Right cardiac atrium (tissue), 5 donors: Measurements from ENCODE around the gene OSTC. TPM values are rescaled to one million over a fixed set of nuclear protein-coding genes. Genes with fewer than 3 reads are reported as not detected.

Experiments used
- ATAC-seq, 2 donors: fragments of 200-7000 bp; cut with Tn5 transposase; one replicate each; pipeline versions ENCODE4 v1.8.0 to v1.9.1; 2020; ENCODE audit warnings: moderate library complexity in 2 of 2, mild to moderate bottlenecking in 1 of 2
- DNase-seq, 3 donors: peaks; one replicate each; pipeline ENCODE4 v3.0.0-alpha.2; 2020
- H3K27ac ChIP-seq: one replicate; pipeline ENCODE4 v1.5.1; 2013; ENCODE audit warnings: mild to moderate bottlenecking, low read length, control low read depth, moderate library complexity
- H3K27me3 ChIP-seq: one replicate; pipeline ENCODE4 v1.6.1; 2013; ENCODE audit not compliant: control insufficient read depth, insufficient read depth
- H3K4me1 ChIP-seq: one replicate; pipeline ENCODE4 v1.6.1; 2013; ENCODE audit warnings: low read length; ENCODE audit not compliant: control insufficient read depth, insufficient read depth
- H3K4me3 ChIP-seq: one replicate; pipeline ENCODE4 v1.5.1; 2013; ENCODE audit warnings: low read length, control low read depth
- H3K9me3 ChIP-seq: one replicate; pipeline ENCODE4 v1.6.1; 2013; ENCODE audit warnings: low read length; ENCODE audit not compliant: control insufficient read depth
- WGBS: extraction: QIAGEN DNeasy Blood & Tissue Kit; methylation state at CpG from one replicate; pipeline ENCODE4 v1.1.7; 2013; 5-methylcytosine and 5-hydroxymethylcytosine counted together
- intact Hi-C, 4 donors: fragments of 100-400 bp; cut with DNase I; formaldehyde crosslinking; loops; one replicate each; pipeline versions ENCODE4 v1.11.0 to v1.14.0; 2022 to 2023
- long read RNA-seq, 4 donors: library from polyadenylated mRNA; unstranded; transcript quantifications; one replicate each; pipeline ENCODE4 v2.0.0, GENCODE V29; 2020 to 2021
- polyA plus RNA-seq: library from polyadenylated mRNA; stranded (reverse); fragments of 200-250 nt; gene quantifications from one replicate; pipeline ENCODE4 v1.2.3, GENCODE V29; 2013
- total RNA-seq, 4 donors: library from RNA; stranded (reverse); fragmentation: NEBNext Ultra II Directional; extraction: Animal tissue kit (Norgen Biotek cat#: 25700); gene quantifications; one replicate each; pipeline ENCODE4 v1.2.1, GENCODE V29; 2021
- donor health status: healthy with polysubstance abuse.
- donor health status: DM: no; HTN: yes; CAD: no.
- donor health status: DM: no; HTN: no; CAD: no.
- donor health status: DM: no; HTN: yes; CAD: no; lungs with severe emphysema.
- donor health status: DM: yes; HTN: yes; CAD: no.

Gene OSTC
- 10 to 100 TPM; 26.6 to 46.3 (median 35.2) TPM for total RNA-seq
- 51.6 TPM for polyA plus RNA-seq
- long read RNA-seq, donor 1, transcript OSTC-201 (4 exons, 1,077 nt), result major isoform, 36 of 37 reads
- long read RNA-seq, donor 1, partial matches to known transcripts, result 0 of 37 reads
- long read RNA-seq, donor 1, other reads (novel, unspliced or antisense), result 1 of 37 reads
- long read RNA-seq, donor 2, transcript OSTC-201 (4 exons, 1,077 nt), result major isoform, 18 of 19 reads
- long read RNA-seq, donor 2, partial matches to known transcripts, result 0 of 19 reads
- long read RNA-seq, donor 2, other reads (novel, unspliced or antisense), result 1 of 19 reads
- long read RNA-seq, donor 3, transcript OSTC-201 (4 exons, 1,077 nt), result major isoform, 99 of 103 reads
- long read RNA-seq, donor 3, partial matches to known transcripts, result 2 of 103 reads
- long read RNA-seq, donor 3, other reads (novel, unspliced or antisense), result 0 of 103 reads
- long read RNA-seq, donor 4, transcript OSTC-201 (4 exons, 1,077 nt), result major isoform, 12 of 12 reads
- long read RNA-seq, donor 4, partial matches to known transcripts, result 0 of 12 reads
- long read RNA-seq, donor 4, other reads (novel, unspliced or antisense), result 0 of 12 reads

GRCh38 chr4:108650212-108651013 is at the start of gene OSTC:
Gene OSTC, plus strand, starts transcription at chr4:108650599. Its CDS starts 57 bp downstream, at chr4:108650656.
- H3K9me3 ChIP-seq, result no peaks in the 10 kb centered on the region
- H3K4me1 ChIP-seq, result no peaks in the 10 kb centered on the region
- H3K4me3 ChIP-seq, result peak within 1 kb of the TSS; percentile 95
- peak; percentile 96 to 98 (median 97) for DNase-seq
- intact Hi-C loops, result no loop called here
- under 1% methylated on average over 45 of the region's 45 CpGs for WGBS
- peak; percentile 97 to 98 for ATAC-seq
- H3K27me3 ChIP-seq, result no peaks in the 10 kb centered on the region
- H3K27ac ChIP-seq, result peak within 1 kb of the TSS; percentile 95

GRCh38 chr4:108601106-108601505 is 49.3 kb upstream of the OSTC start:
- no peaks in the 10 kb centered on the region for H3K27me3 ChIP-seq
- intact Hi-C loops, result no loop called here
- 77% methylated on average over 3 of the region's 3 CpGs for WGBS
- ATAC-seq, result no peak
- no peak for DNase-seq
- H3K4me1 ChIP-seq, result no peaks in the 10 kb centered on the region
- no peaks in the 10 kb centered on the region for H3K9me3 ChIP-seq
- H3K4me3 ChIP-seq, result no peak overlapping the region
- no peak overlapping the region for H3K27ac ChIP-seq

- ATAC-seq, result no peak
Measured at GRCh38 chr4:108601532-108601931, 48.9 kb upstream of the OSTC start.

GRCh38 chr4:108602163-108602562 is 48.2 kb upstream of the OSTC start:
- DNase-seq (no peak), ATAC-seq (no peak)
- Histone ChIP-seq H3K9me3 (no peaks in the 10 kb centered on the region), H3K27me3 (no peaks in the 10 kb centered on the region), H3K27ac (no peak overlapping the region), H3K4me1 (no peaks in the 10 kb centered on the region), H3K4me3 (no peak overlapping the region)
- 62% methylated on average over 3 of the region's 3 CpGs for WGBS
- intact Hi-C loops, result no loop called here

More at GRCh38 chr4:108601532-108601931, 48.9 kb upstream of the OSTC start:
- no peak for DNase-seq
- intact Hi-C loops, result no loop called here
- no peak overlapping the region for H3K27ac ChIP-seq
- WGBS, result 84% methylated on average over 1 of the region's 1 CpG
- H3K9me3 ChIP-seq, result no peaks in the 10 kb centered on the region
- H3K4me3 ChIP-seq, result no peak overlapping the region
- H3K4me1 ChIP-seq, result no peaks in the 10 kb centered on the region
- no peaks in the 10 kb centered on the region for H3K27me3 ChIP-seq

GRCh38 chr4:108607079-108607815 is 43.2 kb upstream of the OSTC start:
- WGBS, result 95% methylated on average over 4 of the region's 4 CpGs
- Histone ChIP-seq H3K9me3 (no peaks in the 10 kb centered on the region), H3K27me3 (no peaks in the 10 kb centered on the region), H3K27ac (no peak overlapping the region), H3K4me1 (no peaks in the 10 kb centered on the region), H3K4me3 (no peak overlapping the region)
- intact Hi-C loops, result no loop called here
- ATAC-seq (no peak), DNase-seq (no peak)

GRCh38 chr4:108611365-108611764 is 39.0 kb upstream of the OSTC start:
- Histone ChIP-seq H3K27me3 (no peaks in the 10 kb centered on the region), H3K27ac (no peak overlapping the region), H3K4me3 (peak overlapping the region; percentile 27), H3K9me3 (no peaks in the 10 kb centered on the region), H3K4me1 (no peaks in the 10 kb centered on the region)
- DNase-seq, result no peak
- 59% methylated on average over 10 of the region's 10 CpGs for WGBS
- intact Hi-C loops, result no loop called here
- ATAC-seq, result no peak

GRCh38 chr4:108612365-108612764 is 38.0 kb upstream of the OSTC start:
- H3K9me3 ChIP-seq, result no peaks in the 10 kb centered on the region
- H3K27ac ChIP-seq, result no peak overlapping the region
- intact Hi-C loops, result no loop called here
- DNase-seq, result no peak
- no peak for ATAC-seq
- WGBS, result 46% methylated on average over 6 of the region's 6 CpGs
- no peaks in the 10 kb centered on the region for H3K4me1 ChIP-seq
- H3K4me3 ChIP-seq, result no peak overlapping the region
- H3K27me3 ChIP-seq, result no peaks in the 10 kb centered on the region

- Histone ChIP-seq H3K4me3 (peak overlapping the region; percentile 99), H3K9me3 (no peaks in the 10 kb centered on the region), H3K4me1 (peaks cover 2% of the 10 kb centered on the region), H3K27ac (no peak overlapping the region), H3K27me3 (no peaks in the 10 kb centered on the region)
- WGBS, result 76% methylated on average over 7 of the region's 7 CpGs
- peak in 1 of 2 donors; percentile 11 for ATAC-seq
- no peak for DNase-seq
- intact Hi-C loops, result no loop called here
Measured at GRCh38 chr4:108619372-108620100, 30.9 kb upstream of the OSTC start.

GRCh38 chr4:108620101-108620932 is 30.1 kb upstream of the OSTC start, which contains the start of gene RPL34:
Gene RPL34, plus strand, starts transcription at chr4:108620576. Its CDS starts 1,384 bp downstream, at chr4:108621960.
- DNase-seq (peak; percentile 97 to 99 (median 98)), ATAC-seq (peak; percentile 100)
- no peaks in the 10 kb centered on the region for H3K27me3 ChIP-seq
- H3K4me3 ChIP-seq, result peak within 1 kb of the TSS; percentile 99
- intact Hi-C loops, result no loop called here
- H3K4me1 ChIP-seq, result peaks cover 2% of the 10 kb centered on the region
- WGBS, result under 1% methylated on average over 32 of the region's 32 CpGs
- H3K9me3 ChIP-seq, result no peaks in the 10 kb centered on the region
- H3K27ac ChIP-seq, result peak within 1 kb of the TSS; percentile 93
